Activated naive CD4-positive, alpha-beta T cell treated with anti-CD3 and anti-CD28 coated beads, Interleukin-2, amount 10 ng/mL, durations not matched to agents 7 days and 5 days (primary cell): ENCODE data around the gene HOXD12.

Experiments used
- CTCF ChIA-PET: fragments of 350-600 bp; sonication (Branson Sonifier 250); formaldehyde crosslinking; loops from one replicate; lab custom pipeline; 2021; ENCODE audit warnings: antibody characterized with exemption; lab: Charles Lee
- DNase-seq: peaks from one replicate; pipeline ENCODE4 v3.0.0-alpha.2; 2020
- H3K27ac Mint-ChIP-seq: one replicate; pipeline ENCODE4 v1.8.0; 2021; ENCODE audit warnings: mild to moderate bottlenecking, moderate library complexity, mixed read lengths
- H3K27me3 Mint-ChIP-seq: one replicate; pipeline ENCODE4 v1.8.0; 2021; ENCODE audit warnings: mild to moderate bottlenecking, mixed read lengths
- H3K36me3 Mint-ChIP-seq: one replicate; pipeline ENCODE4 v1.8.0; 2021; ENCODE audit warnings: mixed read lengths
- H3K4me1 Mint-ChIP-seq: one replicate; pipeline ENCODE4 v1.8.0; 2021; ENCODE audit warnings: mixed read lengths
- H3K4me3 Mint-ChIP-seq: one replicate; pipeline ENCODE4 v1.8.0; 2021; ENCODE audit warnings: mild to moderate bottlenecking, moderate library complexity, mixed read lengths
- H3K9me3 Mint-ChIP-seq: one replicate; pipeline ENCODE4 v1.8.0; 2021; ENCODE audit warnings: mixed read lengths

The HOXD12 gene, protein sequence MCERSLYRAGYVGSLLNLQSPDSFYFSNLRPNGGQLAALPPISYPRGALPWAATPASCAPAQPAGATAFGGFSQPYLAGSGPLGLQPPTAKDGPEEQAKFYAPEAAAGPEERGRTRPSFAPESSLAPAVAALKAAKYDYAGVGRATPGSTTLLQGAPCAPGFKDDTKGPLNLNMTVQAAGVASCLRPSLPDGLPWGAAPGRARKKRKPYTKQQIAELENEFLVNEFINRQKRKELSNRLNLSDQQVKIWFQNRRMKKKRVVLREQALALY

DNA sequence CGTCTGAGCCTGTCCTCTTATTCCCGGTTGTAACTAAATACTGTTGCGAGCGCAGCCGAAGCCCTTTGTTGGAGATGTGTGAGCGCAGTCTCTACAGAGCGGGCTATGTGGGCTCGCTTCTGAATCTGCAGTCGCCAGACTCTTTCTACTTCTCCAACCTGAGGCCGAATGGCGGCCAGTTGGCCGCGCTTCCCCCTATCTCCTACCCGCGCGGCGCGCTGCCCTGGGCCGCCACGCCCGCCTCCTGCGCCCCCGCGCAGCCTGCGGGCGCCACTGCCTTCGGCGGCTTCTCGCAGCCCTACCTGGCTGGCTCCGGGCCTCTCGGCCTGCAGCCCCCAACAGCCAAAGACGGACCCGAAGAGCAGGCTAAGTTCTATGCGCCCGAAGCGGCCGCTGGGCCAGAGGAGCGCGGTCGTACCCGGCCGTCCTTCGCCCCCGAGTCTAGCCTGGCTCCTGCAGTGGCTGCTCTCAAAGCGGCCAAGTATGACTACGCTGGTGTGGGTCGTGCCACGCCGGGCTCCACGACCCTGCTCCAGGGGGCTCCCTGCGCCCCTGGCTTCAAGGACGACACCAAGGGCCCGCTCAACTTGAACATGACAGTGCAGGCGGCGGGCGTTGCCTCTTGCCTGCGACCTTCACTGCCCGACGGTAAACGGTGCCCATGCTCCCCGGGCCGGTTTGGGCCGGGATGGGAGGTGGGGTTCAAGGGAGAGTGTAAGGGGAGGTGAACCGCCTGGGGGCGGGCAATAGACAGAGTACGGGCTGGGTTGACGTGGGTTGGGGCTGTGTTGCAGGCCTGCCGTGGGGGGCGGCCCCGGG, at the start of gene HOXD12:
Gene HOXD12, plus strand, starts transcription at position 68 of the 819 bp plus-strand sequence. Its CDS starts 7 bp downstream, at position 75.
- Mint-ChIP-seq H3K4me1 (peaks cover 19% of the 10 kb centered on the region), H3K27ac (no peak within 1 kb of the TSS), H3K4me3 (no peak within 1 kb of the TSS), H3K36me3 (no peaks in the 10 kb centered on the region), H3K9me3 (no peaks in the 10 kb centered on the region), H3K27me3 (peaks cover 95% of the 10 kb centered on the region)
- DNase-seq, result no peak
- CTCF ChIA-PET, result no interaction called here

DNA sequence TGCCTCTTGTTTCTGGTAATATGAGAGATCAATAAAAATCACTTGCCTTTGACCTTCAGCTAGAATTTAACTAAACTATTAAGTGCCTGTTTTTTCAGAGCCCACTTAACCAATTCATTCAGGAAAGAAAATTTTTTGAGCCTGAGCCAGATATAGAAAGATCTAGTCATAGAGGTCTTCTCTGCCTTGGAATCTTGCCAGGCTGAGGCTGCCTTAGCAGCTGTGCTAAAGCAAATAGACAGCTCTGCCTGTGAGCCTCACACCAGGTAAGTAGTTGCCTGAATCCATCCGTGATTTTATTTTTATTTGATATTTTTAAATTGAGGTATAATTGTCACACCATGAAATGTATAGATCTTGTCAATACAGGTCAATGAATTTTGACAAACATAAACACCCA, 43.2 kb upstream of the HOXD12 start:
- no peak for DNase-seq
- no peak overlapping the region for H3K27ac Mint-ChIP-seq
- no peaks in the 10 kb centered on the region for H3K9me3 Mint-ChIP-seq
- CTCF ChIA-PET, result no interaction called here
- no peaks in the 10 kb centered on the region for H3K36me3 Mint-ChIP-seq
- peaks cover 13% of the 10 kb centered on the region for H3K27me3 Mint-ChIP-seq
- H3K4me3 Mint-ChIP-seq, result no peak overlapping the region
- H3K4me1 Mint-ChIP-seq, result no peaks in the 10 kb centered on the region

DNA sequence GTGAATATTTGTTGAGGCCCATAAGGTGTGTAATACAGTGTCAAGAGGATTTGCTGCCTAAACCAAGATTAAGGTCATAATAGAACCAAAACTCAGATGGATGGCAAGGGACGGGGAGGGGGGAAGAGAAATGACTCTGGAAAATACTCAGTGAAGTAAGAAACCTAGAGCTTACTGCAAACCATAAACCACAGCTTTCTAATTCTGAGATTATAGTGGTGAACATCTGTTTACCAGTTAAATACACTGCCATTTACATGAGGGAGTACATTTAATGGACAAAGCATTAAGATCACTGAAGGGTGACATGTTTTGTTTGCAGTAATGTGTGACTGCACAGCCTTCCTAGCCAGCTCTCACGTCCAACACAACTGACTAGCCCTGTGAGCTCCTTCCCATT, 35.6 kb upstream of the HOXD12 start:
- Mint-ChIP-seq H3K4me3 (no peak overlapping the region), H3K27ac (no peak overlapping the region), H3K4me1 (no peaks in the 10 kb centered on the region), H3K27me3 (peaks cover 45% of the 10 kb centered on the region), H3K9me3 (no peaks in the 10 kb centered on the region), H3K36me3 (no peaks in the 10 kb centered on the region)
- no peak for DNase-seq
- CTCF ChIA-PET, result no interaction called here

DNA sequence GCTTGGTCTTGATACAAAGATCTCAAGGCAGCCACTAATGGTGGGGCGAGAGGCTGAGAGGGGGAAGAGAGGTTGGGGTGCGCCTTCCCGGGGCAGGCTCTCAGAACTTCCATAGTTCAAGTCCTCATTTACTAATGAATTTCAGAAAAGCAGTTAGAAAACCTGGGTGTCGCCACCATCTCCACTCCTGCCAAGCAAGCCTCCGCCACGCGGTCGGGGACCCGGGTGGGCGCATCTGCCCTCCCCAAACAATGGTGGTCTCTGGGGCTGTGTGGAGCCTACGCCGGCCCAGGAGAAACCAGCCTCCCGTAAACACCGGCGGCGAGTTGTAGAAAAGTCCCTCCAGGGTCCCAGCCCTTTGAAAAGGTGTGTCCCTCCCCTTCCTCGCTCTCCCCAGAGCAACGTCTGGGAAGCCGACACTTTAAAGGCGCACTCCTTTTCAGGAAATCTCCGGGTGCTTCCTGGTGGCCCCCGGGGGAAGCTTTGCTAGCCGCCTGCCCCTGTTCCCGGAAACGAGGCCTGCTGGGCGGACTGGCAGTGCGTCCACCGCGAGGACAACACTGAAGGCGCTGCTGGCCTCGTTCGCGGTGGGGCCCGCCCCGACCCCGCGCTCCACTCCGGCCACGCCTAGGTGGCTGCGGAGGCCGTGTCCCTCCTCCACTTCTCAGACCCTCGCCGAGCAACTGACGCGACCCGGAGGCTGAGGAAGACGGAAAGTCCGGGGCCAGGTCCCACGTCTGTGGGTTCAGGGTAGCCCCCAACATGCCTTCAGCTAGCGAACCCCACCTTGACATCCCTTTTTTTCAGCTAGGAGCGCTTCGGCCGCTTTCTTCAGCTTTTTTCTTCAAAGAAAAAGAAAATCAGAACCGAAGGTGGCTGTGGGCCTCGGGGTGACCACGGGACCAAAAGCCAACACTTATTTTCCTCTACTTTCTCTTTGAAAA, 32.7 kb upstream of the HOXD12 start:
- Mint-ChIP-seq H3K27ac (no peak overlapping the region), H3K4me1 (no peaks in the 10 kb centered on the region), H3K9me3 (no peaks in the 10 kb centered on the region), H3K27me3 (peaks cover 70% of the 10 kb centered on the region), H3K36me3 (no peaks in the 10 kb centered on the region), H3K4me3 (no peak overlapping the region)
- DNase-seq, result no peak
- CTCF ChIA-PET, result no interaction called here

DNA sequence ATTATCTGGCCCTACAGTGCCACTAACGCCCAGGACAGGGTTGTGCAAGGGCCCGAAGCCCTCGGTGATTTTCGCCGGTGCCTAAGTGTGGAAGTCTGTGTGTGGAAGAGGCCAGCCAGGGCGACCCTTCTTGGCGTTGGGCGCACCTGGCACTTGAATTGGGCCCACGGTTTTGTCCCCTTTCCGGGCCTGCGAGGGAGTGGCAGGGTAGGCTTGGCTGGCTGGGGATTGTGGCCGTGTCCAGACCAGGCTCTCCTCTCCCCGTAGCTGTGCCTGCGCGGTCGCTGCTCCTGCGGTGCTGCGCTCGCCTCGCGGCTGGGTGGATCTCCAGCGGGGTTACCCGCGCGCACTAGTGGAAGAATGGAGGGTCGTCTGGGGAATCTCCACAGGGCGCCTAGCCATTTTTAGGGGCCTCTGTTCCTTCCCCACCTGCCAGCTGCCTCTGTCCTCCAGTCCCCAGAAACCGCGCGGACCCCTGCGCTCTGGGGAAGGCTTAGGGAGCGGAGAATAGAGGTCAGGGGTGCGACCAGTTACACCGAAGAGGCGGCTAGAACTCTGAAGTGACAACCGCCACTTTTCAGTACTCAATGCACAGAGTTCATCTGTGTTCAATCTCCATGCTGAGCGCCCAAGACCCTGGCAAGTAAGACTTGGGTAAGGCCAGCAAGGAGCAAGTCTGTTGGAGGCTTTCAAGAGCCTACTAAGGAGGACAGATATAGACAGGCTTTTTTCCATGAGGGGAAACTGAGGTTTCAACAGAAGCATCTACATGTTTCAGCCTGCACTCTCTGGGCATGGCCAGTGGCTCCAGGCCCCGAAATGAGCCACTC, 31.8 kb upstream of the HOXD12 start:
- Mint-ChIP-seq H3K36me3 (no peaks in the 10 kb centered on the region), H3K4me3 (no peak overlapping the region)

DNA sequence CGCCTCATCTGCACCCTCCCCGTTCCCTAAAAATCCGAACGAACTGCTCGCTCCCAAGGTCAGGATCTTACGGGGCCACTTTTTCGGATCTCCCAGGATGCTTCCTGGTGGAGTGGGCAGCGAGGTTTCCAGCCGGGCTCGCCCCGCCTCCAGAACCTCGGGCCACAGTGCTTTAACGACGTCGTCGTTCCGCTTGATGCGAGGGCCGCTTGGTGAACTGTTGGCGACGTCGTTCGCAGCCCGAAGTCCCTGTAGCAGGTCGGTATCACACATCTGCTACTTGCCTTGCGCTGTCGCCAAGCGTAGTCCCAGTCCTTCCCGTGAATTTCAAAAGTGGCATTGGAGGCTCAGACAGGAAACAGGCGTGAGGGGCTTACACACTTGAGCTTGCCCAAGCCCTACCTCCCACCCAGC, 31.2 kb upstream of the HOXD12 start:
- peaks cover 86% of the 10 kb centered on the region for H3K27me3 Mint-ChIP-seq
- H3K27ac Mint-ChIP-seq, result no peak overlapping the region
- no peaks in the 10 kb centered on the region for H3K36me3 Mint-ChIP-seq
- H3K4me3 Mint-ChIP-seq, result no peak overlapping the region
- no peaks in the 10 kb centered on the region for H3K9me3 Mint-ChIP-seq
- no peaks in the 10 kb centered on the region for H3K4me1 Mint-ChIP-seq
- CTCF ChIA-PET, result no interaction called here
- DNase-seq, result no peak

More for the DNA sequence above, 31.8 kb upstream of the HOXD12 start:
- H3K27me3 Mint-ChIP-seq, result peaks cover 79% of the 10 kb centered on the region
- CTCF ChIA-PET, result no interaction called here
- no peak for DNase-seq
- H3K9me3 Mint-ChIP-seq, result no peaks in the 10 kb centered on the region
- no peak overlapping the region for H3K27ac Mint-ChIP-seq
- H3K4me1 Mint-ChIP-seq, result no peaks in the 10 kb centered on the region

DNA sequence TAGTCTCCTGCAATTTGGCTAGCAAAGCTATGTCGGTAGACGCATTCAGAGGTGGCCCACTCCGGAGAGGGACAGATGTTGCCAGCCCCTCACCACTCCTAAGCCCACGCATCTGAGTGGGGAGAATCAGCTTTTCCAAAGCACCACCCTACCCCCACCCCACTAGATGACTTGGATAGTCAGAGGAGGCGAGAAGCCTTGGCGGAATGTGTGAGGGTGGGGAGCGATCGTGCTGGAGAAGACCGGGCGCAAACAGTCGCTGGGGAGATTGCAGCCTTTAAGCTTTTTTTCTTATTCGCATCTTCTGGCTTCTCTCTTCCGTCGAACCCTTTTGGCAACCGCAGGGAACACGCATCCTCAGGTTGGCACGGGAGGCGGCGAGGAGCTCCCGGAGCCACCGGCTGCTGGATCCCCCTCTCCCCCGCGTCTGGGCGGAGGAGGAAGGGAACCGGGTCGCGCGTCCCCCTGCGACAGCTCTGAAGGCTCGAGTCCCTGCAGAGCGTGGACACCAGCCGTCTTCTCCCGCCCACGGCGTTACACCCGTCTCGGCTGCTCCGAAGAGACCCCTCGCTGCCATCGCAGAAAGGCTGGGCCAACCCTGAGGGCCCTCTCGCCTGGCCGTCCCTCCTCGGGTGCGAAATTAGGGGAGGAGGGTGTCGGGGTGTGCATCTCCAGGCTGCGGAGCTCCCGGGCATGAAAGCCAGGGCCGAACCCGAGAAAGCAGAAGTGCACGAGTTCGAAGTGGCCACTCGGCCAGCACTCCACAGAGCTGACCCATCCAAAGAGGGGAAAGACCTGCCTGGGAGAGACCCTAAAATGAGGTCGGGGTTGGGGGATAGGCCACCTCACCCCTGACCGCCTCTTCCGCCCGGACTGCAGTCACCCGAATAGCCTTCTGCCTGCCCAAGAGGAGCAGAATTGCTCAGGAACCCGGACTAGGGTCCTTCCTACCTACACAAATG, 28.0 kb upstream of the HOXD12 start:
- CTCF ChIA-PET, result interaction anchor here (1.0 to 1.1 kb wide), 2 partner anchors 48 to 382 kb away, joined by 3 read pairs; no protein-coding TSS in a partner anchor
- Mint-ChIP-seq H3K27me3 (peaks cover 97% of the 10 kb centered on the region), H3K27ac (no peak overlapping the region), H3K9me3 (no peaks in the 10 kb centered on the region), H3K36me3 (no peaks in the 10 kb centered on the region), H3K4me3 (no peak overlapping the region), H3K4me1 (no peaks in the 10 kb centered on the region)
- DNase-seq, result no peak

DNA sequence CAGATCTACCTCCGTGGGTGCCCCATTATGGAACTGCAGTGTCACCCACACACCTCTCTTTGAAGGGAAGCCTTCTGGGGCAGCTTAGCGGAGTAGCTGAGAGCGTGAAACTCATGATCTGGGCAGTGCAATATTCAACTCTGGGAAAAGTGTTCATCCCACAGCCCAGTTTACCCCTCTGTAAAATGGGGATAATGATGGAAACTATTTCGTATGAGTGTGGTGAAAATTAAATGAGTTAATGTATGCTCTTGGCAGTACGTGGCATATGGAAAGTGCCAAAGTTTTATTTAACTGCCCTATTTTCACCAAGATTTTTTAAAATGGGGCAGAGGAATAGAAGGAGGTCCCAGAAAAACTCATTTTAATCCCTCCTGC, 27.3 kb upstream of the HOXD12 start:
- H3K4me1 Mint-ChIP-seq, result no peaks in the 10 kb centered on the region
- no peak for DNase-seq
- no peak overlapping the region for H3K4me3 Mint-ChIP-seq
- CTCF ChIA-PET, result interaction anchor here (1.1 kb wide), 1 partner anchor 48 kb away, joined by 3 read pairs; no protein-coding TSS in a partner anchor
- no peaks in the 10 kb centered on the region for H3K36me3 Mint-ChIP-seq
- H3K9me3 Mint-ChIP-seq, result no peaks in the 10 kb centered on the region
- H3K27ac Mint-ChIP-seq, result no peak overlapping the region
- peaks cover 93% of the 10 kb centered on the region for H3K27me3 Mint-ChIP-seq

DNA sequence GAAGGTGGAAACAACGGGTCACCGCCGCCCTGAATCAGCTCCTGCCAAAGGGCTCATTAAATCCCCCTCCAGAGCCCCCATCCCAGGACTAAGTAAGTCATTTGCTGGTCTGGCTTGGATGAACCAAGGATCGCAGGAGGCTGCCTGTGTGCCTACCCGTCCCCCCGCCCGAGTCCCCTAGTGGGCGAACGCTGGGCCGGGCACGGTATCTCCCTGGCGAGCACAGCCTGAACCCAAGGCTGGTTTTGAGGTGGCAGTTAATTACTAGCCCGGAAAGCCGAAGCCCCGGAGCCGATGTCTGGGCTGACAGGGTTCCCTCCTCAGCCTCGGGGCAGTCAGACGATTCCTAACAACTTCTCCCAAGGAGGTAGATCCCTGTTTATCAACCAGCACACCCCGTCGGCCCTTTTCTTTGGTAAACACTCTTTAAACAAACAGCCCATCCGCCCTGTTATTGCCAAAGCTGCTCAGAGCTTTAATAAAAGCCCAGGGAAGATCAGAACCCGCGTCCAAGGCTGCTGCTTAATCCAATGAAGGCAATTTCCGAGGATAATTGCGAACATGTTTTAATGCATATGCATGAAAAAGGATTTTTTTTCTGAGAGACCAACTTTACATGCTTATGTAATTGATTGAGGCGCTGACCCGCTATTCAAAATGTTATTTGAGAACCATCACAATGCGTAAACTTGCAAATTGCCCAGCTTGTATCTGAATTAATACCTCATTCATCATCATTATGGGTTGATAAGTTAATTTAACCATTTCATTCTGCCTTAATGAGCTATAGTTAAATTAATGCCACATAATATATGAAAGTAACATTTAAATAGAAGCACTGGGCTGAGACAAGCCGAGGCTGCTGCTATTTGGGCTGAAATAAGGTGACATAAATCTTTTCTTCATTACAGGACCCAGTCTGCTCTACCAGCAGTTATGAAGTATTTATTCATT, 26.4 kb upstream of the HOXD12 start:
- Mint-ChIP-seq H3K4me3 (no peak overlapping the region), H3K9me3 (no peaks in the 10 kb centered on the region), H3K4me1 (no peaks in the 10 kb centered on the region), H3K27me3 (peaks cover 84% of the 10 kb centered on the region), H3K36me3 (no peaks in the 10 kb centered on the region), H3K27ac (no peak overlapping the region)
- no peak for DNase-seq
- CTCF ChIA-PET, result no interaction called here

DNA sequence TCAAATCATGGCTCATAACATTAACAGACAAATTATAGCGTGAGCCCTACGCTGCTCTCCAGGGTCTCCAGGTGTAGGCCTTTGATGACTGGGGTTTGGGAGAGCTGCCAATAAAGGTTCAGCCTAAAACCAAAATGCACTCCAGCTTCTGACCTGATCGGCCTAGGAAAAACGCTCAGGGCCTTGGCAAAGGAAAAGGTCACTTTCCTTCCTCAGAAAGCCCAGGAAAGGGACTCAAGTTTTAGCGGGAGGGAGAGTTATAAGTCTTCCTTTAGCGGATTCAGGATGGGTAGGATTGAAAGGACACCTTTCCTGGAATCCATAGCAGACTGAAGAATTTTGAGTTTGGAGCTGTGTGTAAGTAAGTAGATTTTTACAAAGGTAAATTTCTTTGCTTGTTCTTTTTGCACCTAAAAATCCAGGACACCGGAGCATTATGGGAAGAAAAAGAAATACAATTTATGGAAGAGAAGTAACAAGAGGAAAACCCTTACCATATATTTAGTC, 24.6 kb upstream of the HOXD12 start:
- peaks cover 6% of the 10 kb centered on the region for H3K36me3 Mint-ChIP-seq
- CTCF ChIA-PET, result interaction anchor here (0.6 kb wide), 1 partner anchor 40 kb away, joined by 3 read pairs; no protein-coding TSS in a partner anchor
- H3K27ac Mint-ChIP-seq, result no peak overlapping the region
- no peak overlapping the region for H3K4me3 Mint-ChIP-seq
- peaks cover 11% of the 10 kb centered on the region for H3K9me3 Mint-ChIP-seq
- H3K4me1 Mint-ChIP-seq, result peaks cover 7% of the 10 kb centered on the region
- no peak for DNase-seq
- H3K27me3 Mint-ChIP-seq, result peaks cover 84% of the 10 kb centered on the region

DNA sequence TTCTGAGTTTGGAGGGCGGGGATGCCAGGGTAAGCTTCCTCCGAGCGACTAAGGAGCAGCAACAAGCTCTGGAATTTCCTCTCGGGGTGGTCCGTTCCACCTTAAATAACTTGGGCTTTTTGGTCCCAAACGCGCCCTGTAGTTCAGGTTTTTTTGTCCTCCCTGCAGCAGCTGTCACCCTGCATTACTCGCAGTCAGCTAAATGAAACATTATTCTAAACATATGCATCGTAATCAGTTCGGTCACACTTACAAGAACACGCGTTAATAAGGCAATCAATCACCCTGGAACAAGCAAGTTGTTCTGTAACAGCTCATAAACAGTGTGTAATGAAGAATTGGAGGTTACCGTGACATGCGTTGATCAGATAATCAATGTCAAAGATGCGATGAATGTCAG, 24.1 kb upstream of the HOXD12 start:
- Mint-ChIP-seq H3K4me3 (no peak overlapping the region), H3K9me3 (peaks cover 11% of the 10 kb centered on the region), H3K27me3 (peaks cover 83% of the 10 kb centered on the region), H3K36me3 (peaks cover 6% of the 10 kb centered on the region), H3K4me1 (peaks cover 7% of the 10 kb centered on the region), H3K27ac (no peak overlapping the region)
- CTCF ChIA-PET, result interaction anchor here (0.6 kb wide), 1 partner anchor 39 kb away, joined by 3 read pairs; no protein-coding TSS in a partner anchor
- DNase-seq, result no peak
